ACHN (cell line): ENCODE data around the gene G0S2.

Experiments used
- DNase-seq: peaks from one replicate; pipeline ENCODE4 v3.0.0-alpha.2; 2015
- in situ Hi-C: cut with HindIII; loops from 2 replicates; pipeline ENCODE4 v1.10.0; 2017; ENCODE audit warnings: low sequenced_read_pairs, low pct_ligation_motif_present, low pct_unique_long_range_greater_than_20kb

Gene G0S2

GRCh38 chr1:209646558-209646957 lies 28.7 kb upstream of the G0S2 start:
- in situ Hi-C loops = no loop called here
- DNase-seq = peak; percentile 39

- DNase-seq = no peak
- in situ Hi-C loops = no loop called here
These were observed 28.1 kb upstream of the G0S2 start for GRCh38 chr1:209647156-209647555.

- in situ Hi-C loops = no loop called here
- no peak for DNase-seq
These were observed 26.9 kb upstream of the G0S2 start for GRCh38 chr1:209648346-209648745.

- peak; percentile 87 for DNase-seq
- in situ Hi-C loops = no loop called here
These were observed 26.1 kb upstream of the G0S2 start for GRCh38 chr1:209648931-209649776.

GRCh38 chr1:209650454-209650853 lies 24.8 kb upstream of the G0S2 start:
- in situ Hi-C loops = no loop called here
- DNase-seq = no peak

GRCh38 chr1:209651138-209651587 lies 24.0 kb upstream of the G0S2 start:
- DNase-seq = peak; percentile 82
- in situ Hi-C loops = no loop called here

DNA sequence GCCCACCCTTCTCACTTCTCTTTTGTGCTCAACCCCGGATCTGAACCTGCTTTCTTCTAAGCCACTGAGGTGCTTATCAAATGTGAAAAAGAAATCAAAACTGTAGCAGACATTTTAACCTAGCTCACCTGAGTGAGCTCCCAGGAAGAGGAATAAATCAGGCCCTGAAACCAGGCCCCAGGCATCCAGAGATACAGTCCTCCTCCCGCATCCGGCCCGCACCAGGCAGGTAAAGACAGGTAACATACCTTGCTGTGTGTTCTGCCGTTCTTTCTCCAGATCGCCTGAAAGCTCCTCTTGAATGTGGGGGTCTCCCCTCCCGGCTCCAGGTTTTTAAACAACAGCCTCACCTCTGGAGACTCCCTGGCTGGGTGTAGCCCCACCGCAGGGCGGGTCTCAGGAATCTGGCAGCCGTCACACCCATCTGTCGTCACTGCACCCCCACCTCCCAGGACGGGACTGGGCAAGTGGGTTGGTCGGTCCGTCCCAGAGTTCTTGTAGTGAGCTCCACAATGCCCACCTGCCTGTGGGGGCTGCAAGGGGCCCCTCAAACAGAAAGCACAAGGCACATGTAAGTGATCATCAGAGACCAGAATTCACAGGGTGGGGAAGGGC lies 23.0 kb upstream of the G0S2 start, which contains the start of gene LAMB3:
LAMB3 (minus strand) TSS at position 305 of the 615 bp plus-strand sequence. CDS start 1,481 bp downstream, outside the sequence.
- in situ Hi-C loops = no loop called here
- DNase-seq = no peak

- peak; percentile 42 for DNase-seq
- in situ Hi-C loops = no loop called here
These were observed 22.3 kb upstream of the G0S2 start for GRCh38 chr1:209652873-209653401.

GRCh38 chr1:209653915-209654351 lies 21.3 kb upstream of the G0S2 start:
- in situ Hi-C loops = no loop called here

GRCh38 chr1:209655411-209656231 lies 19.6 kb upstream of the G0S2 start:
- DNase-seq = no peak
- in situ Hi-C loops = no loop called here

More at GRCh38 chr1:209653915-209654351, 21.3 kb upstream of the G0S2 start:
- DNase-seq = peak; percentile 20

DNA sequence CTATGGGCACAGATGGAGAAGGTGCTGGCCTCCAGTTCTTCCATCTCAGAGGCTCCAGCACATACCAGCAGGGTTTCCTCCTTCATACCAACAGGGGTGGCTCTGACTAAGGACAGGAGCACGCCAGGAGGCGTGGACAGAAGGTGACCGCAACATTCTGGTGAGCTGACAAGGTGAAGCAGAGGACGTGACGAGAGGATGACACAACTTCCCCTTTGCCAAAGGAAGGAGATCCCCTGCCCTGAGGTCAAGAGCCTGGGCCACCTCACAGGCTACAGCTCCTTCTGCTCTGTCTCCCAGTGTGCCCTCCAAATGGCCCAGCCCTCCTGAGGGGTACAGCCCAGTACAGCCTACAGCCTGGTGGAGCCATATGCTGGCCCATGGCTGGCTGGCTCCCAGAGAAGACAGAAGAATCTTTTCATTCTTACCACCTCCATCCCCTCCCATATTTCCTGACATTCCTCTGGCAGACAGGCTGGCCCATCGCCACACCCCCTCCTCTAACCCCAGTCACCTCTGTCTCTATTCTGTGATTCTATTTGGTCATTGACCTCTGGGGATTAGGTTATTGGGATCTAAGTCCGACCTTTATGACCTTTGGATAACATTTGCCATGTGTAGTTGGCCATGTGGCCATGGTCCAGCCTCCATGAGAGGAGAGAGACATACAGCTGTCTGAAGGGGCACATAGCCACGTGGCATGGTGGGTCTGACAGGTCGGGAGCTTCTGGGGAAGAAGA lies 17.9 kb upstream of the G0S2 start:
- no peak for DNase-seq
- in situ Hi-C loops = no loop called here

- in situ Hi-C loops = no loop called here
- no peak for DNase-seq
These were observed 17.3 kb upstream of the G0S2 start for GRCh38 chr1:209657918-209658317.

DNA sequence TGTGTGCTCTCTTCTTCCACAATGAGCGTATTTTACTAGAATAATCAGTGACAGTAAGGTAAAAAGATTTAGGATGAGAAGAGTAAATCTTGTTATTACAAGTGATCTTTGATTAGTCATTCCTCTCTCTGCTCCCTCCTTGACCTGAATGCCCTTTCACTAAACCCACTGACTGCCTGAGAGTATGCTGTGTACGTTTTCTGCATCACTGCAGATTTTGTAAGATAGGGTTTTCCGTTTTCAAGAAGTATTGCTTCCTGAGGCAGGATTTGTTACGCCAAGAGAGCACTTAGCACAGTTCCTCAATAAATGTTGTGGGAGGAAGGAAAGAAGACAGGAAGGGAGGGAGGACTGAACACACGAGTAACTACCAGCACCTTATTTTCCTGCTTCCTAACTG lies 15.3 kb upstream of the G0S2 start:
- in situ Hi-C loops = no loop called here
- no peak for DNase-seq

- no peak for DNase-seq
- in situ Hi-C loops = no loop called here
These were observed 14.1 kb upstream of the G0S2 start for GRCh38 chr1:209661071-209661470.

GRCh38 chr1:209662879-209663327 lies 12.3 kb upstream of the G0S2 start:
- no peak for DNase-seq
- in situ Hi-C loops = no loop called here

- in situ Hi-C loops = no loop called here
- no peak for DNase-seq
These were observed 8.1 kb upstream of the G0S2 start for GRCh38 chr1:209667103-209667502.

DNA sequence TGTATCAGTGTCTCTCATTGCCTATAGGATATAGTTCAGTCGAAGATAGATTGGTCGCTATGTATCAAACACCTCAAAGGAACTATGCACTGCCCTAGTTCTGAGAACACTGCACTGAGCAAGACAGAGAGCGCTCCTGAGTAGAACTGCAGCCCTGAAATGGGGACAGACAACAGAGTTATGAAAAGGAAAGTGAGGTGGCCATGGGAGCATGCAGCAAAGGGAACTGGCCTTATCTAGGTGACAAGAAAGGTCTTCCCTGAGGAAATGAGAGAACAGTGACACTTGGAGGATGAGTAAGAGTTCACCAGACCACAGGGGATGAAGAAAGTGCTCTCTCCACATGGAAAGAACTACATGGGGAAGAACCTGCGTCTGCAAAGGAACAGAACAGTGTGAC lies 7.5 kb upstream of the G0S2 start:
- in situ Hi-C loops = no loop called here
- no peak for DNase-seq

DNA sequence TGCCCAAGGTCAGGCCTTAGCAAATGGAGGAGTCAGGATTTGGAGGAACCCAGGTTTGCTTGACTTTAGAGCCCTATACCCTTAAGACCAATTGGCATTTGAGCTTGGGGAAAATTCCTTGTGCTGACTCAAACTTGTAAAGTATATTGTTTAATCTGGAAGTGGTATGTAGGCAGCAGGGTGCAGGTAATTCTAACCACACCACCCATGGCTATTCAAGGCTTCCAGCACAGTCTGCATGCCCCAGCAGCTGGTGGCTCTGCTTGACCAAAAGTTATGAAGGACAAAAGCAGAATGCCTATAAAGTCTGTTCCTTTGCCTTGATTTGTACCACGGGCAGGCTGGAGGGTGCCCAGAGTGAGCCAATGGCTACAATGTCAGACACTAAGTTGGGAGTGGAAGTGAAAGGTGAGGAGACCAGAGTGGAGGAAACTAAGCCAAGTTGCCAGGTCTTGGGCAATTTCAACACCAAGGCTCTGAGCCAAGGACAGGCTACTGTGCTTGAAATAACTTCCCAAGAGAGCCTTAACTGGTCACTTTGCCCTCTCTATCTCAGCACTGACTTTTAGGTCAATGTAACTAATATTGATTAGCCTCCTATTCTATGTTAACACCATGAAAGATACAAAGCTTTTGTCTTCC lies 4.7 kb upstream of the G0S2 start:
- DNase-seq = no peak
- in situ Hi-C loops = no loop called here
